Measurements from ENCODE around the gene MTF2.

GRCh38 chr1:93159337-93159736 lies 80.3 kb downstream of the MTF2 start:
- no peak for TF ChIP-seq POLR2A (IDR thresholded peaks at IDR 0.05)
- TF ChIP-seq CTCF (IDR thresholded peaks at IDR 0.05) = no peak

Data from testis (tissue), 2 donors.